ENCODE data around the gene PBX1.

- TF ChIP-seq RAD21 (IDR thresholded peaks at IDR 0.05; ENCODE audit: low read length), result no peak
- TF ChIP-seq, protein P1, sequence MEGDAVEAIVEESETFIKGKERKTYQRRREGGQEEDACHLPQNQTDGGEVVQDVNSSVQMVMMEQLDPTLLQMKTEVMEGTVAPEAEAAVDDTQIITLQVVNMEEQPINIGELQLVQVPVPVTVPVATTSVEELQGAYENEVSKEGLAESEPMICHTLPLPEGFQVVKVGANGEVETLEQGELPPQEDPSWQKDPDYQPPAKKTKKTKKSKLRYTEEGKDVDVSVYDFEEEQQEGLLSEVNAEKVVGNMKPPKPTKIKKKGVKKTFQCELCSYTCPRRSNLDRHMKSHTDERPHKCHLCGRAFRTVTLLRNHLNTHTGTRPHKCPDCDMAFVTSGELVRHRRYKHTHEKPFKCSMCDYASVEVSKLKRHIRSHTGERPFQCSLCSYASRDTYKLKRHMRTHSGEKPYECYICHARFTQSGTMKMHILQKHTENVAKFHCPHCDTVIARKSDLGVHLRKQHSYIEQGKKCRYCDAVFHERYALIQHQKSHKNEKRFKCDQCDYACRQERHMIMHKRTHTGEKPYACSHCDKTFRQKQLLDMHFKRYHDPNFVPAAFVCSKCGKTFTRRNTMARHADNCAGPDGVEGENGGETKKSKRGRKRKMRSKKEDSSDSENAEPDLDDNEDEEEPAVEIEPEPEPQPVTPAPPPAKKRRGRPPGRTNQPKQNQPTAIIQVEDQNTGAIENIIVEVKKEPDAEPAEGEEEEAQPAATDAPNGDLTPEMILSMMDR (conservative IDR thresholded peaks at IDR 0.05; ENCODE audit: low read depth, low read length), result no peak
- no peak for TF ChIP-seq ELK1 (IDR thresholded peaks at IDR 0.05; ENCODE audit: borderline replicate concordance, low read depth, low read length)
- no peak for TF ChIP-seq MXI1 (IDR thresholded peaks at IDR 0.05; ENCODE audit: borderline replicate concordance, low read depth, low read length)
- no peak for TF ChIP-seq BHLHE40 (IDR thresholded peaks at IDR 0.05; ENCODE audit: low read depth, low read length)
- no peak for TF ChIP-seq RFX5 (IDR thresholded peaks at IDR 0.05; ENCODE audit: low read depth, low read length)
- TF ChIP-seq POLR2A (IDR thresholded peaks at IDR 0.05; ENCODE audit: low read depth, low read length), result no peak
- TF ChIP-seq MAFK (IDR thresholded peaks at IDR 0.05; ENCODE audit: low read depth, low read length), result no peak
- TF ChIP-seq CEBPB (IDR thresholded peaks at IDR 0.05; ENCODE audit: low read depth, low read length), result no peak
- TF ChIP-seq NFE2L2 (IDR thresholded peaks at IDR 0.05; ENCODE audit: low read depth, low read length), result no peak
Measured at GRCh38 chr1:164755690-164756089, 196.7 kb downstream of the PBX1 start.
